IMR-90 (cell line): Measurements from ENCODE around the gene PCSK5. TPM values are rescaled to one million over a fixed set of nuclear protein-coding genes. Genes with fewer than 3 reads are reported as not detected.

ENCODE experiments used
- ATAC-seq: fragments of 200-7000 bp; cut with Tn5 transposase; 2 replicates; pipeline ENCODE4 v1.9.1; 2020; ENCODE audit warnings: low read depth, mild to moderate bottlenecking, moderate library complexity
- BruUV-seq: library from RNA; stranded (reverse); fragments of 400-500 nt; replicated peaks from 2 replicates; lab custom pipeline; 2021; lab: Mats Ljungman, UMichigan
- CTCF ChIA-PET: fragments of 300-600 bp; formaldehyde crosslinking; extraction: SDS; loops from one replicate; lab custom pipeline; 2021; ENCODE audit warnings: antibody characterized with exemption; lab: Yijun Ruan, JAX
- POLR2A ChIA-PET: fragments of 300-600 bp; sonication (Branson Sonifier 250); formaldehyde crosslinking; loops from one replicate; lab custom pipeline; 2022; ENCODE audit warnings: antibody characterized with exemption; ENCODE audit not compliant: unreplicated experiment; lab: Charles Lee
- DNase-seq: peaks from one replicate; pipeline ENCODE4 v3.0.0; 2013
- H2AFZ ChIP-seq: replicated peaks from 2 replicates; pipeline ENCODE3; 2013; ENCODE audit warnings: low read length, mild to moderate bottlenecking; ENCODE audit not compliant: poor library complexity
- H2AK5ac ChIP-seq: 2 replicates; pipeline ENCODE4 v1.6.1; 2013; ENCODE audit warnings: low read depth, low read length, inconsistent platforms
- H2AK9ac ChIP-seq: replicated peaks from 2 replicates; pipeline ENCODE3; 2013; ENCODE audit warnings: mild to moderate bottlenecking, low read depth, low read length, moderate library complexity; ENCODE audit not compliant: poor library complexity
- H2BK120ac ChIP-seq: 2 replicates; pipeline ENCODE4 v1.6.1; 2013; ENCODE audit warnings: low read depth, low read length, inconsistent platforms
- H2BK15ac ChIP-seq: 3 replicates; pipeline ENCODE4 v1.6.1; 2013; ENCODE audit warnings: low read depth, low read length, inconsistent platforms
- H2BK20ac ChIP-seq: 2 replicates; pipeline ENCODE4 v1.6.1; 2013; ENCODE audit warnings: low read depth, mild to moderate bottlenecking, inconsistent platforms, low read length, moderate library complexity
- H2BK5ac ChIP-seq: 2 replicates; pipeline ENCODE4 v1.6.1; 2013; ENCODE audit warnings: mild to moderate bottlenecking, low read depth, low read length, inconsistent platforms; ENCODE audit not compliant: poor library complexity, severe bottlenecking
- H3K14ac ChIP-seq: replicated peaks from 2 replicates; pipeline ENCODE4 v1.6.1; 2013; ENCODE audit warnings: low read depth, low read length, inconsistent platforms
- H3K18ac ChIP-seq: 2 replicates; pipeline ENCODE4 v1.6.1; 2013; ENCODE audit warnings: low read depth, low read length, control low read depth
- H3K23ac ChIP-seq: 2 replicates; pipeline ENCODE4 v1.6.1; 2013; ENCODE audit warnings: low read depth, low read length, inconsistent platforms
- H3K27ac ChIP-seq: 2 replicates; pipeline ENCODE4 v1.5.1; 2013; ENCODE audit warnings: mild to moderate bottlenecking, control low read depth, low read length; ENCODE audit not compliant: insufficient read depth
- H3K27me3 ChIP-seq: 2 replicates; pipeline ENCODE4 v1.6.1; 2013; ENCODE audit warnings: low read length; ENCODE audit not compliant: control insufficient read depth, insufficient read depth
- H3K36me3 ChIP-seq: 2 replicates; pipeline ENCODE4 v1.6.1; 2013; ENCODE audit warnings: low read length, mixed read lengths; ENCODE audit not compliant: control insufficient read depth, insufficient read depth
- H3K4ac ChIP-seq: 2 replicates; pipeline ENCODE4 v1.6.1; 2013; ENCODE audit warnings: low read depth, low read length, inconsistent platforms
- H3K4me1 ChIP-seq: 2 replicates; pipeline ENCODE4 v1.6.1; 2013; ENCODE audit warnings: low read length, mixed read lengths; ENCODE audit not compliant: control insufficient read depth, insufficient read depth
- H3K4me2 ChIP-seq: 2 replicates; pipeline ENCODE4 v1.6.1; 2013; ENCODE audit warnings: low read depth, mild to moderate bottlenecking, control low read depth, low read length, moderate library complexity
- H3K4me3 ChIP-seq: 2 replicates; pipeline ENCODE4 v1.5.1; 2013; ENCODE audit warnings: low read depth, mild to moderate bottlenecking, control low read depth, low read length, moderate library complexity; ENCODE audit not compliant: insufficient read depth
- H3K56ac ChIP-seq: 2 replicates; pipeline ENCODE4 v1.6.1; 2013; ENCODE audit warnings: low read length, inconsistent platforms; ENCODE audit not compliant: insufficient read depth; ENCODE audit errors: extremely low read depth
- H3K79me1 ChIP-seq, 2 experiments: 2 replicates each; pipeline ENCODE4 v1.6.1; 2013; ENCODE audit warnings: low read length in 2 of 2, inconsistent platforms in 1 of 2, low read depth in 1 of 2
- H3K9ac ChIP-seq: 2 replicates; pipeline ENCODE4 v1.6.1; 2013; ENCODE audit warnings: low read depth, low read length, control low read depth
- H3K9me1 ChIP-seq: 2 replicates; pipeline ENCODE4 v1.6.1; 2013; ENCODE audit warnings: low read length, inconsistent platforms; ENCODE audit not compliant: insufficient read depth
- H3K9me3 ChIP-seq: 2 replicates; pipeline ENCODE4 v1.6.1; 2013; ENCODE audit warnings: low read length; ENCODE audit not compliant: control insufficient read depth, insufficient read depth
- H4K20me1 ChIP-seq: 2 replicates; pipeline ENCODE4 v1.6.1; 2013; ENCODE audit warnings: low read length, inconsistent platforms; ENCODE audit not compliant: insufficient read depth
- H4K5ac ChIP-seq: 2 replicates; pipeline ENCODE4 v1.6.1; 2013; ENCODE audit warnings: mild to moderate bottlenecking, low read depth, low read length, control low read depth
- H4K8ac ChIP-seq, 2 experiments: 2 replicates each; pipeline ENCODE4 v1.6.1; 2013; ENCODE audit warnings: low read depth in 2 of 2, low read length in 2 of 2, control low read depth in 1 of 2, inconsistent platforms in 1 of 2
- H4K91ac ChIP-seq: 2 replicates; pipeline ENCODE4 v1.6.1; 2013; ENCODE audit warnings: low read depth, low read length, inconsistent platforms; ENCODE audit not compliant: insufficient read depth
- CHD1 ChIP-seq: IDR thresholded peaks from 2 replicates; pipeline ENCODE4 v1.6.1; 2012; ENCODE audit warnings: low read depth, low read length, improper control_type of control experiment
- FOS ChIP-seq: fragments of 150-350 bp; IDR thresholded peaks from 2 replicates; pipeline ENCODE4 v1.6.1; 2016; ENCODE audit warnings: low read depth, low read length
- POLR2A ChIP-seq: IDR thresholded peaks from 2 replicates; pipeline ENCODE4 v1.6.1; 2012; ENCODE audit warnings: mild to moderate bottlenecking, low read depth, low read length
- WGBS, 2 experiments: methylation state at CpG; one replicate each; pipeline versions ENCODE4 v1.1.5 to v1.1.7; 2013; ENCODE audit warnings: missing lambda C conversion rate in 2 of 2; ENCODE audit not compliant: insufficient read length in 1 of 2; ENCODE audit errors: extremely low coverage in 2 of 2; 5-methylcytosine and 5-hydroxymethylcytosine counted together
- dilution Hi-C: fragments of 300-500 bp; cut with HindIII; formaldehyde crosslinking; loops from one replicate; pipeline ENCODE4 v1.14.3; 2018; ENCODE audit warnings: low sequenced_read_pairs; ENCODE audit not compliant: unreplicated experiment
- in situ Hi-C: fragments of 300-500 bp; cut with MboI; formaldehyde crosslinking; loops from 3 replicates; pipeline ENCODE4 v1.14.3; 2019; ENCODE audit warnings: low sequenced_read_pairs, inconsistent platforms, mixed read lengths
- intact Hi-C: fragments of 100-400 bp; cut with micrococcal nuclease; formaldehyde crosslinking; loops from 2 replicates; pipeline ENCODE4 v1.10.0; 2022
- polyA plus RNA-seq, 3 experiments: library from polyadenylated mRNA; depleted of rRNA; stranded (reverse); fragments of >200 nt; gene quantifications; 2 replicates each; pipeline ENCODE4 v1.2.3, GENCODE V29; 2012; ENCODE audit warnings: low replicate concordance in 1 of 3
- total RNA-seq: library from RNA; depleted of rRNA; stranded (reverse); fragments of >200 nt; gene quantifications from 2 replicates; pipeline ENCODE4 v1.2.3, GENCODE V29; 2012

The PCSK5 gene
- total and polyA plus RNA-seq, 2 of the 4 experiments (the other 2 are of a cell fraction): 1.5 to 3.0 TPM

DNA sequence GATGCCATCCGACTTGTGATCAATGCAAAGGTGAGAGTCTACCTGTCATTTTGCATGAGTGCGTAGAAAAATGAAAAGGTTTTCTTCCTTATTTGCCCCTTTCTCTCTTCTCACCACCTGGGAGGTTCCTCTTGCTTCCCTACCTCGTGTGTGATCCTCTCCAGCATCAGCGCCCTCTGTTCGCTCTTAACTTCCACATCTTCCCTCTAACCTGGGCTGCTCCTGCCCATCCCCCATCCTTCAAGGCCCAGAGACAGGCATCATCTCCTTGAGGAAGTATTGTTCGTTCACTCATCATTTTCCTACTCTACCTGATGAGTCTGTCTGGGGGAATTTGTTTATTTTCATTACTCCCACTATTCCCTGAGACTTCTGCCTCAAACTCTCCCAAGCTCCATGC lies 447.9 kb downstream of the PCSK5 start:
- in situ Hi-C loops (no loop called here), intact Hi-C loops (no loop called here), dilution Hi-C loops (no loop called here)
- Histone ChIP-seq H3K4me3 (no peak overlapping the region), H2AK9ac (no peak overlapping the region), H4K8ac (no peak overlapping the region), H2AFZ (no peak overlapping the region), H3K4ac (no peak overlapping the region), H4K20me1 (no peaks in the 10 kb centered on the region), H3K9me3 (no peaks in the 10 kb centered on the region), H3K27ac (no peak overlapping the region), H2BK120ac (no peak overlapping the region), H3K4me2 (no peak overlapping the region), H3K9ac (no peak overlapping the region), H3K4me1 (no peaks in the 10 kb centered on the region), H3K18ac (no peak overlapping the region), H3K9me1 (no peaks in the 10 kb centered on the region), H2BK20ac (no peak overlapping the region), H3K36me3 (no peaks in the 10 kb centered on the region), H3K23ac (no peak overlapping the region), H4K91ac (no peak overlapping the region), H3K27me3 (peaks cover 8% of the 10 kb centered on the region), H3K14ac (no peak overlapping the region), H4K5ac (no peak overlapping the region), H2AK5ac (no peak overlapping the region), H3K79me1 (no peaks in the 10 kb centered on the region), H2BK15ac (no peak overlapping the region), H3K56ac (no peak overlapping the region), H2BK5ac (no peak overlapping the region)
- no peak for DNase-seq
- TF ChIP-seq FOS (no peak), POLR2A (no peak), CHD1 (no peak)
- WGBS, 2 experiments: 42% methylated on average over 2 of the region's 6 CpGs; no CpG with 5 or more reads in 1 of the 2 experiments
- CTCF ChIA-PET: no interaction called here
- POLR2A ChIA-PET: no interaction called here
- no peak for ATAC-seq
- BruUV-seq: no TSS peak
